Hematopoietic multipotent progenitor cell treated with erythropoietin and hydrocortisone succinate and interleukin-3 and kit ligand, for 4 days (in vitro differentiated cells): ENCODE measurements around the gene KIN.
"Not testable (repeated sequence)": the region's sequence is repeated elsewhere in the genome, so short reads cannot be mapped to it uniquely, and the experiment has no call there.

ENCODE experiments used
- DNase-seq: peaks from one replicate; pipeline ENCODE4 v3.0.0-alpha.2; 2015

Gene KIN

DNA sequence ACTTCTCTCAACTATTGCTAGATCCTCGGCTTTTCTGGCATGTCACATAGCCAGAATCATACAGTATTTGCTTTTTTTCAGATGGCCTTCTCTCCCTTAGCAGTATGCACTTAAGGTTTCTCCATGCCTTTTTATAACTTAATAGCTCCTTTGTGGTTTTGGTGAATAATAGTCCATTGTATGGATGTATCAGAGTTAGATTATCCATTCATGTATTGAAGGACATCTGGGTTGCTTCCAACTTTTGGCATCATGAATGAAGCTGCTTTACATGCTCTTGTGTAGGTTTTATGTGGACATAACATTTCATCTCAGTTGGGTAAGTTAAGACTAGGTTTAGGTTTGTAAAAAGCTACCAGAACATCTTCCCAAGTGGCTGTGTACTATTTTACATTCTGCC is 4.7 kb upstream of the KIN start:
- no peak for DNase-seq

DNA sequence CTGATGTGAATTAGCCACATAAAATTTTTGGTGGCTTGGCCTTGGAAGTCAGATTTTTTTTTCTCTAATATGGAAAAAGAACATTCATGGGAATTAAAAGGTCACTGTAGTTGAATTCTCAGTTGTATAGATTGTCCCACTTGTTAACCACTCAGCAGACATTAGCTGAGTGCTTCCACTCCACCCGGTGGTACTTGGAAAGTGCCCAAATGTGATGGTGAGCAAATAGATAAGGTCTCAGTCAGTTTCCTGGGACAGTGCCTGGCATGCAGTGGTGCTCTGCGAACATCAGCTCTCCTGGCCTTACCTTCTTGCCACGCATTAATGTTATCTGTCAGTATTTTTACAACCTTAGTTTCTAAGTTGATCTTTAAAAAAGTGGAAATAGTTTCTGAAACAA is 1.6 kb upstream of the KIN start:
- DNase-seq = peak; percentile 78

DNA sequence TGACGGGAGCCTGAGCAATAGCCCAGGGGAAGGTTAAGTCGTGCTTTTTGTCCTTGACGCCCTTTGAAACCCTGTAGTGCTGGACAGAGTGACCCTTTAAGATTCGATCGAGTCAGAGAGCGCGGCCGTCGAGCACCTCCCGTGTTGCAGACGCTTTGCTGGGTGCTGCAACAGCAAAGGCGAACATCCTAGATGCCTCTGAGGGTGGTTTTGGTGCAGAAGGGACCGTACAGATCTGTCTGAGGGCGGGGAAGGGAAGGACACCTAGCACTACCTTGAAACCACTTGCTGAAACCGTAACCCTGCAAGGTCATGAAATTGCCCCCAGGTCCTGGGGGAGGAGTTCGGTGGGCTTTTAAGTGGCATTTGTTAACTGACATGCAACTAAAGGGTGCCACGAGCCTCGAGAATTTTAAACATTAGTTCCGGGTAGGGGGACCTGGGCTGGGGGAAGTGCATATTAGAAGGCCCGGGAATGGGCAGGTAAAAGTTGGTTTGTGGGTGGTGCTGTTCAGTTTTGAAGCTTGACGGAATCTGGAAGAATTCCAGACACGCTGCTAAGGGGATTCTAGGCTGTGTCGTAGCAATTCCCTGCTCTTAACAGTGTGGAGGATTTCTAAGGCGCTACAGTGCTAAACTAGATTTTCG is 970 bp upstream of the KIN start:
- DNase-seq = peak; percentile 19

DNA sequence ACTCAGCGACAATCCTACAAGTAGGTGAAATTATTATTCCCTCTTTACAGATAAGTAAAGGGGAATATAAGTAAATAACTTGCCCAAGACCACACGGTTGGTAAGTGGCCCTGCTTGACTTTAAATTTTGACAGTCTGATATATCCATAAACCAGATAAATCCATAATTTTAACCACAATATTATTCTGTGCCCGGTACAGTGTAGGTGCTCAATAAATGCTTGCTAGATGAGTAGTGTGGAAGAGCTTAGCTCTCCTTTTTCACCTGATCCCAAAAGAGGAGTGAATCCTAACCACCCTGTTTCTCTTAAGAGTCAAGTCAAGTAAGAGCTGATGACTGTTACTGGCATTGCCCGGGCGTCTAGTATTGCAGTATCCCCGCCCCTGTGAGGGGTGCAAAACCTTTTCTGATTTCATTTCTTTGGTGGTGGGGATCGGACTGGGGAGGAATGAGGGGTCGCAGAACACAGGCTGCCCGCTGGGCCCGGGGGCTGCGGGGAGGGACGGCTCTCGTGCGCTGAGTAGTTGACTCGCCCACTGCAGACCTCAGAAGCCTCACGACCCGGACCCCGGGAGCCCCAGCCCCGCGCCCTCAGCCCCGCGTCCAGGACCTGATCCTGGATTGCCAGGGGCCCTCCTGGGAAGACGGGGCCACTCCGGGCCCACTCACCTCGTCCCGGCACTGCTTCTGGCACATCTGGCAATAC is 490 bp downstream of the KIN start:
- DNase-seq = peak; percentile 36

DNA sequence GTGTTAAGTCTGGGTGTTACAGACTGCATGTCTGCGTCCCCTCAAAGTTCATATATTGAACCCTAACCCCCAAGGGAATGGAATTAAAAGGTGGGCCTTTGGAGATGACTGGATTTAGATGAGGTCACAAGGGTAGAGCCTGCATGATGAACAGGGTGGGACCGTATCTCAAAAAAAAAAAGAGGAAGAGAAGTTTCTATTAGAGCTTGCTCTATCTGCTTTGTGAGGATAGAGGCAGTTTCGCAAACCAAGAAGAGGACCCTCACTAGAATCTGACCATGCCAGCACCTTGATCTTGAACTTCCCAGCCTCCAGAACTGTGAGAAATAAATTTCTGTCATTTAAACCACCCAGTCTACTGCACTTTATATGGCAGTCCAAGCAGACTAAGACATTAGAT is 1.4 kb downstream of the KIN start:
- peak; percentile 60 for DNase-seq

DNA sequence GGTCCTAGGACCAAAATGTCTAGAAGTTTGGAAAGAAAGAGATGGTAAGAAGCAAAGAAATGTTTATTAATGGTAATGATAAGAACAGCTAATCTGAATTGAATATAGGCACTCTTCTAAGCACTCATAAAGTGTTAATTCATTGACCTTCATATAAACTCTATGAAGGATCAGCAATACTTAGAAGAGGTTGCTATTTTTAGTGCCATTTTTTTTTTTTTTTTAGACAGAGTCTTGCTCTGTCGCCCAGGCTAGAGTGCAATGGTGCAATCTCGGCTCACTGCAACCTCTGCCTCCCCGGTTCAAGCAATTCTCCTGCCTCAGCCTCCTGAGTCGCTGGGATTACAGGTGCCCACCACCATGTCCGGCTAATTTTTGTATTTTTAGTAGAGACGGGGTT is 5.6 kb downstream of the KIN start:
- not testable (repeated sequence) for DNase-seq

DNA sequence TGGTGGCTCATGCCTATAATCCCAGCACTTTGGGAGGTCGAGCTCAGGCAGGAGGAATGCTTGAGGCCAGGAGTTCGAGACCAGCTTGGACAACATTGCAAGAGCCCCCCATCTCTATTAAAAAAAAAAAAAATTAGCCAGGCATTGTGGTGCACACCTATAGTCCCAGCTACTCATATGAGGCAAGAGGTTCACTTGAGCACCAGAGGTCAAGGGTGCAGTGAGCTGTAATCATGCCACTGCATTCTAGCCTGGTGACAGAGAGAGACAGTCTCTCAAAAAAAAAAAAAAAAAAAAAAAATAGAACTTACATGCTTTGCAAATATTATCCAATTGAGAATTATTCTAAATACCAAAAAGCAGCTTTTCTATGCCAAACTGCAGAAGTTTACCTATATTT is 11.0 kb downstream of the KIN start:
- DNase-seq = no peak

DNA sequence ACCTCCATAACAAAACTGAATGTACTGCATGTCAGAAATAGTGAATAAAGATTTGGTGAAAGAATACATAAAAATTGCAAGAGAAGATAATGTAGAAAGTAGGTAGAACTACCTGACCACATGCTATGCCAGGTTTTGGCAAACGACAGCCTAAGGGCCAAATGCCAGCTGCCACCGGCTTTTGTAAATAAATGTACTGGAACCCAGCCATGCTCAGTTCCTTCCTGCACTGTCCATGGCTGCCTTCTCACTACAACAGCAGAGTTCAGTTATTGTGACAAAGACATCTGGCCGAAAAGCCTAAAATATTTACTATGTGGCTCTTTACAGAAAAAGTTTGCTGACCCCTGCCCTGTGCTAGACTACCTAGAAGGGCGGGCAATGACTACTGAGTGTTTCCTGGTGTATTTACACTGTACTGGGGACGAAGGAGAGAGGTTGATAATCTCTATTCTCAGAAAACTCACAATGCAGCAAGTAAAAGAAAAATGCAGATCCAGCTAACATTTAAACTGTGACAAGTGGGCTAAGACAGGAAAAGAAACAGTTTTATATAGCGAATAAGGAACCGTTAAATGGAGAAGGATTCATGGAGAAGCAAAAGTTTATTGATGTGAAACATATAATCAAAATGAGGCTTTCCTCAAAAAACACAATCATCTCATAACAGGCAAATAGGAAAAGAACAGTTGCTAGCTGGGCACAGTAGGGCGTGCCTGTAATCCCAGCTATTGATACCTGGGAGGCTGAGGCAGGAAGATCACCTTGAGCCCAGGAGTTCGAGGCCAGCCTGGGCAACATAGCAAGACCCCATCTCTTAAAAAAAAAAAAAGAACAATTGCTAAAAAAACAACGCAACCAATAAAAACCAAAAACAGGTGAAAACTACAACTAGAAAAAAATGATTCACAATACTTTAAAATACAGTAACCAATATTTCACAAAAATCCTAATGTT is 13.7 kb downstream of the KIN start:
- DNase-seq = peak; percentile 13

DNA sequence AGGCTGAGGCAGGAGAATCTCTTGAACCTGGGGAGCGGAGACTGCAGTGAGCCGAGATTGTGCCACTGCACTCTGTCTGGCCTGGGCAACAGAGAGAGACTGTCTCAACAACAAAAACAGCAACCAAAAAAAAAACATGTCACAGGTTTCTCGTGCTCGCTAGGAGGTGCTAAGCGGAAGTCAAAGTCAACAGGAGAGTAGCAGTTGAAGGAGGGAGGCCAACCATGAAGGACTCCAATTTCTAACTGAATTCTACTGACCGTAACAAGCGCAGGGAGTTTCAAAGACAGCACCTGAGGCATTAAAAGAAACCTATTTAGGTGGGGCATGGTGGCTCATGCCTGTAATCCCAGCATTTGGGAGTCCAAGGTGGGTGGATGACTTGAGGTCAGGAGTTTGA is 19.4 kb downstream of the KIN start:
- no peak for DNase-seq

DNA sequence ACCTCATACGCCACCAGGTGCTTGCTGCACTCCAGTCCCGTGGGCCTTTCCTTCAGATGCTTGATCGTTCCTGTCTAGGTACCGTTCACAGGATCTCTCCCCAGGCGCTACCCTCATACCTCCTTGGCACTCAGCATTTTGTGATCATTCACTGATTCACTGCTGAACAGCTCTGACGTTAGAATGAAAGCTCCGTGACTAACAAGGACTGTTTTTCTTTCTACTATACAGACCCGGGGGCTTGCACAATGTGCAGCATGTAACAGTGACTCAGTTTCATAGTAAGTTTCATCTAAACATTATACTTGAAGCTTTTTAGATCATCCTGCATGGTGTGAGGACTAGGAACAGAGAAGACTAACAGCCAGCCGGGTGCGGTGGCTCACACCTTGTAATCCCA is 20.6 kb downstream of the KIN start:
- no peak for DNase-seq

DNA sequence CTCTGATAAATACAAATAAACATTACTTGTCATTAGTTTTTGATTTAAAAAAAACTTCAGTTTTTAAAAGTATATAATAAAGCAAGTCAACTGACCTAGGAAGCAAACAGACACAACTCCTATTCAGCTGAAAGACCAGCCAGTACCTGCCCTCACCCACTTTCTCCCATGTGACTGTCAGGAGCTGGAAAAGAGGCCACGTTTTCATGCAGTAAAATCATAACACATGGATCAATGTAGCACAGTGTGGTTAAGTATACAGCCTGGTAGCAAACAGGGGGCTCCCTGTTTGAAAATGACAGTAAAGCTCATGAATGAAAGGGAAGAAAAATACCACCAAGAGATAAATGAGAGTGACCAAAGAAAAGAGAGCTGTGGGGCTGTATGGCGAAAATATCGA is 21.6 kb downstream of the KIN start:
- DNase-seq = no peak

DNA sequence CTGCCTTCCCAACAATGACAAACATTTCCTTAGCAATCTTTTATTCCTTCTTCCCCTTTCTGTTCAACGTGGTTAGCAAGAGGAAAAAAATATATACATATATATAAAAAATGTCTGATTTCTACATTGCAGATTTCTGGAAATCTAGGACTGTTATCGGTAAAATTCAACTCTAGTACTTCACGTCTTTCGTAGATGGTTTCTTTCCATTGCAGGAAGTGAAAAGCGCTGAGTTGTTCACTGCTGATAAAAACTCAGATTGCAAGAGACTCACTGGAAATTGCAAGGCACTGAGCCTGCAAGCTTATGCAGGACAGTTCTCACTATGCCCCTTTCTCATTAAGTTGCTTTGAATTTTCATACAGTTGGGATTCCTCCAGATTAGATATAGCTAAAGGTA is 23.9 kb downstream of the KIN start:
- peak; percentile 71 for DNase-seq

DNA sequence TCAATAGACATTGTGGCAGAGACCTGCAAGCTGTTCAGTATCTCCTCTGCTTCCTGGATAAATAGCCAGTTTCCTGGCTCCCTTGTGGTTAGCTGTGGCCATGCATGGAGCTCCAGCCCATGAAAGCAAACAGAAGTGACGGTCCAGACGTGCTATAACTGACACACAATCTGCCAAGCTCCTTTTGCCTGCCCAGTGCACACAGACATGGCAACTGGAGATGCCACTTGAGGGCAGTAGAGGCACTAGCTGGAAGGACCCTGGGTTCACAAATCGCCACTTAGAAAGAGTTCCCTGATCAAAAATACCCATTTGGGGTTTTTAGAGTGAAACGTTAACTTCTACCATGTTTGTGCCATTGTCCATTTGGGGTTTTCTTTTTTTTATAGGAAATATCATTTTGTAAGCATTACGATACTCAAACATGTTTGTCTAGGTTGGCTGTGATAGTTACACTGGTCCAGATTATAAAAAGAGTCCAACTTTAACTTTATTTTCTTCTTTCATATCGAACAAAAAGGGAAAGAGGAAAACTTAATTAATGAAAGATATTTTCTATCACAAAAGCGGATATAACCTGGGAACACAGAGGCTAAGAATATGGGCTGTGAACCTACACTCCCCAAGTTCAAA is 31.3 kb downstream of the KIN start:
- peak; percentile 80 for DNase-seq

DNA sequence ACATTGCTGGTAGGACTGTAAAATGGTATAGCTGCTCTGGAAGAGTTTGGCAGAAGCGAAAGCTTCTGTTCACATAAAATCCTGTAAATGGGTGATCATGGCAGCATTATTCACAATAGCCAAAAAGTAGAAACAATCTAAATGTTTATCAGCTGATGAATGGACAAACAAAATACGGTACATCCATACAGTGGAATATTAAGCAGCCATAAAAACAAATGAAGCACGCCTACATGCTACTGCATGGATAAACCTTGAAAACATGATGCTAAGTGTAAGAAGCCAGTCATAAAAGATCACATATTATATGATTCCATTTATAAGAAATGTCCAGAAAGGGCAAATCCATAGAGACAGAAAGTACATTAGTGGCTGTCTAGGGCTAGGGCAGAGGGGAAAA is 32.7 kb downstream of the KIN start:
- DNase-seq = no peak

DNA sequence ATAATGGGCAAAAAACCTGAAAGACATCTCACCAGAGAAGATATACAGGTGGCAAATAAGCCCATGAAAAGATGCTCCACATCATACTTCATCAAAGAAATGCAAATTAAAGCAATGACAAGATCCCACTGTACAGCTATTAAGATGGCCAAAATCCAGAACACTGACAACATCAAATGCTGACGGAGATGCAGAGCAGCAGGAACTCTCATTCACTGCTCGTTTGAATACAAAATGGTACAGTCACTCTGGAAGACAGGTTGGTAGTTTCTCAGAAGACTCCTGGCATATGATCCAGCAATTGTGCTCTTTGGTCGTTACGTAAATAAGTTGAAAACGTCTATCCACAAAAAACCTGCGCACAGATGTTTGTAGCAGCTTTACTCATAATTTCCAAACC is 35.5 kb downstream of the KIN start:
- DNase-seq = no peak

DNA sequence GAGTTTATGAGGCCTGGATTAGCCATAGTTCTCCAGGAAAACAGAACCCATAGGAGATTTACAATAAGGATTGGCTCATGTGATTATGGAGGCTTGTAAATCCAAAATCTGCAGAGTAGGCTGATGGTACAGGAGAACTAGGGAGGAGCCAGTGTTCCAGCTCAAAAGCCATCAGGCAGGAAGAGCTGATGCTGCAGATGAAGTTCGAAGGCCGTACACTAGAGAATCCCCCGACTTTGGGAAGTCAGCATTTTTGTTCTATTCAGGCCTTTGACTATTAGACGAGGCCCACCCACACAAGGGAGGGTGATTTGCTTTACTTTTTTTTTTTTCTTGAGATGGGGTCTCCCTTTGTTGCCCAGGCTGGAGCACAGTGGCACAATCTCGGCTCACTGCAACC is 37.6 kb downstream of the KIN start:
- DNase-seq = no peak

DNA sequence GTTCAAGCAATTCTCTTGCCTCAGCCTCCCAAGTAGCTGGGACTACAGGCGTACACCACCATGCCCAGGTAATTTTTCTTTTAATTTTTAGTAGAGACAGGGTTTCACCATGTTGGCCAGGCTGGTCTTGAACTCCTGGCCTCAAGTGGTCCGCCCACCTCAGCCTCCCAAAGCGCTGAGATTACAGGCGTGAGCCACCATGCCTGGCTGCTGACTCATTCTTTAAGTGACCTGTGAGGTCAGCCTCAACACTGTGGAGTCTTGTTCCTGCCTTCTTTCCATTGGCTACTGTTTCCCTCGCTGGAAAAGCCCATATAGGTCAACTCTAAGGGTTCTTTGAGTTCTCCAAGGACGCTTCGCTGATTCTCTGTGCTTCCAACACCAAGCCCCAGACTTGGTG is 39.2 kb downstream of the KIN start:
- DNase-seq = not testable (repeated sequence)

DNA sequence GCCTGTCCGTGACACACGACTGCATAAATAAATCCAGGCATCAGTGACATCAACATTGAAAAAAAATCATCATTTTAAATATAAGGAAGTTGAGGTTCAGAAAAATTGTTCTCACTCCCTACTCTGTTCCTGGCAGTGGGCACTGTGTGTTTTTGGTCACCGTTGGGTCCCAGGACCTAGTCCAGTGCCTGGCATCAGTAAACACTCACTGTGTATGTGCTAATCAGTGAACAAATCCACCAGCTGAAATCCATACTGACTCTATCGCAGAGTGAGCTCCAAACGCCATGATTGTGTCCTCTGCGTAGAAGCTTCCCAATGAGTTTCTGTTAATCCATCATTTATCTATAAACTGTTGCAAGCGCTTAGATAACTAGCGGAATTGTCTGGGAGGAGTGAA is 43.5 kb downstream of the KIN start:
- DNase-seq = no peak

DNA sequence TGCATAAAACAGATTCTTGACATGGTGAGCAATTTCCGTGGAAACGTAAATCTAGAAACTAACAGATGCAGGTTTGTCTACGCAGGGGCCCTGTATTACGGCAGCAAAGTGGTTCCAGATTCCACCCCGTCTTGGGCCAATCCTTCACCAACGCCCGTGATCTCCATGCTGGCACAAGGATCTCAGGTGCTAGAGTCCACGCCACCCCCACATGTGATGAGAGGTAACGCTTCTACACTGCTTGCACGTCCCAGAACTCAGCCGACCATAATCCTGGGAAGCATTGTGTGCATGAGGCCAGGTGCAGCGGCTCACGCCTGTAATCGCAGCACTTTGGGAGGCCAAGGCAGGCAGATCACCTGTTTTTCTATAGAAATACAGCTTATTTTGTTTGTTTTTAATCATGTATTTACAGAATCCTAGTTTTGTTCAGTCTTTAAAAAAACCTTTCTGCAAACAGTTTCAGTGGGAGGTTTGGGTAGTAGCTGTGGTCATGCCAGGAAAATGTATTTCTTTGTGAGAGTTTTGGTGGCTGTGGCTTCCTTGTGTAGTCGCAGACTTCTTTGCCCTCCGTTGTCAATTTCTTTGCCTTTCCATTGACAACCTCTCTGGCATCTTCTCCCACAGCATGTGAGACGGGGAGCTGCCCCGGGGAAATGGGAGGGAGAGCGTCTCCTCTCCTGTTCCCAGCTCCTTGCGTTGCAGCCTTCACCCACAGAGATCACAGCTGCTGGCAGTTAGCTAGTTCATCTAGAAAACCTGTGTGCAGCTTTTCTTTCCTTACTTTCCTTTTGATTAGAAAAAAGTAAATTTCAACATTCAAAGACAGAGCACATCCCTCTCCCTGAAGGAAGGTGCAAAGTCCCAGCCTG is 49.0 kb downstream of the KIN start:
- no peak for DNase-seq

DNA sequence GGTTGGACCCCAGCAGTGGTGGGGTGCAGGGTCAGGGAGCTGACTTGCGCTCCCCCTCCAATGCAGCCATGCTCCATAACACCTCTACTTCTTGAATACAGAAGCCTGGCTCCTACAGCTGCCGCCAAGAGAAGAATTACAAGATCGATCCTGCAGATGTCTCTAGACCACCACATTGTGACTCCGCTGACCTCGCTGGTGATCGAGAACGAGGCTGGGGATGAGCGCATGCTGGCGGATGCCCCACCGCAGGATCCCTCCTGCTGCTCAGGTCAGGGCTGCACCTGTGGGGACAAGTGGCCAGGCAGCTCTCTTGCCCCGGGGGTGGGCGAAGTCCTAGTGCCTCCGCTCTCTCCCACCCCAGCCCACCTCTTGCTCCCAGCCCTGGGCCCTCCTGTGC is 53.0 kb downstream of the KIN start:
- no peak for DNase-seq

DNA sequence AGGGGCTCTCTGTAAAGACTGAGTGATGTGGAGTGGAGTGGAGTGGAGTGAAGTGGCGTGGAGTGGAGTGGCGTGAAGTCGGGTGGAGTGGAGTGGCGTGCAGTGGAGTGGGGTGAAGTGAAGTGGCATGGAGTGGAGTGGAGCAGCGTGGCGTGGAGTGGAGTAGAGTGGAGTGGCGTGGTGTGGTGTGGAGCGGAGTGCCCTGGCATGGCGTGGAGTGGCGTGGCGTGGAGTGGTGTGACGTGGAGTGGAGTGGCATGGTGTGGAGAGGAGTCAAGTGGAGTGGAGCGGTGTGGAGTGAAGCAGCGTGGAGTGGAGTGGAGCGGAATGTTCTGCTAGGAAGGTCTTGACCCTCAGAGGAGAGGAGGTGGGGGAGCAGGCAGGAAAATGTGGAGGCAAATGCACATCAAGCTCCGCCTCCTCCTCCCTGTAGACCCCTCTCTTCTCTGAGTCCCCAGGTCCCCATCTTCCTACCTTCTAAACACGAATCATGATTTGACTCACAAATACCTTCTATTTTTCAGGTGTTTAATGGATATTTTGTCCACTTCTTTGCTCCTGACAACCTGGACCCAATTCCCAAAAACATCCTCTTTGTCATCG is 64.8 kb downstream of the KIN start:
- no peak for DNase-seq

DNA sequence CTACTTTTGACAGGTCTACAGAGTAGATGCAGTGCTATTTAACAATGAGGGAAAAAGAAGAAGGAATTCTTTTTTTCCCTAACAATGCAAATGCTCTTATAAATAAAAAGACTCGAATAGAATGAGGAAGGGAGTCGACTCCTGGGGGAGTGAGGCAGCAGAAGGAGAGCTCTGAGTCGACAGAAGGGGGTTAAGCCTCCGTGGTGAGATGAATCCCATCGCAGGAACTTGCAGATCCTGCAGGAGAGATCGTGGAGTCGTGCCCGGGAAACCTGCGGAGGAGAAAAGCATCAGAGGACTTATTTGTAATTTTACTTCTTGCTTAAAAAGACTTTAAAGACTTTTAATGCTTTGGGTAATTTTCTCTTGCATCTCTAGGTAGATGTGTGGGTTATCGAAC is 67.3 kb downstream of the KIN start:
- no peak for DNase-seq
